ENCODE measurements around the gene BRD1.
"Not testable (repeated sequence)": the region's sequence is repeated elsewhere in the genome, so short reads cannot be mapped to it uniquely, and the experiment has no call there.

BRD1 gene

DNA sequence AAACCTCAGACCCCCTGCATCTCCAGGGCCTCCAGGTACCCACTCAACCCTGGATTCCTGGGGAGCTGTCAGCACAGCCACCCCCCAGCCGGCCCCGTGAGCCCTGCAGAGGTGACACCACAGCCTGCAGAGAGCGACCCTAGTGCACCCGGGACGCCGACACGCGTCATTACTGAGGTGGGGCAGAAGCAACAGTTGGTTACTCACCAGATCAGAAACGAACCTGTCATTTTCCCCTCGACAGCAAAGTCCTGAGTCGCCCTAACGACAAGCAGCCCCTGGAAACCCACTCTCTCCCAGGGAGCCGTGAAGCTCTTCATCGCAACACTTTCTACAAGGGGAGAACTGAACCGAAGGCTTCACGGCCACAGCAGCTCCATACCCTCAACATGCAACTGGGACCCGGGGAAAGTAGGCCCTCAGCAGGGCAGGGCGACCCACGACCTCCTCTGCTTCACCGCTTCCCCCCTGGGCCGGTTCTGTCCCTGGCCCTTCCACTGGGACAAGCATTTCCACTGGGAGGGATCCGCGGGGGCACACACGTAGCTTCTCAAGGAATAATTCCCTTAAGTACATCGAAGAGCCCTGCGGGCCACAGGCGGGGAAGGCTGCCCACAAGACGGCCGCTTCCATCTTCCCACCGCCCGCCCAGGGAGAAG, 1.6 kb downstream of the BRD1 start:
- DNase-seq, result peak; percentile 53 to 65

DNA sequence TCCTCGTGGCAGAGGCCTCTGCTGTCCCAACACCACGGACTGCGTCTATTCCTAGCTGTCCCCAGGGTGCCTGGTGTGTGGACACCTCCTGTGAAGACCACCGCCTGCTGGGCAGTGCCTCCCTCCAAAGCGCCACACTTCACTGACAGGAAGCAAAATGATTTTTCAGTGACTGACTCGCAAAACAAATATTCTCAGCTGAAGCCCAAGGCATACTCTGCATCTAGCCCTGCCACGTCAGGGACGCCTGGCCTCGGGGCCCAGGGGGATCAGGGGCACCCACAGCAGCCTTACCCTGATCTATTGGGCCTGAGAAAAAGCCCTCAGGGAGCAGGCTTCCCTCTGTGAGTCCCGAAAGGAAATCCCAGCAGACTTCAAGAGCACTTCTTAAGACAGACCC, 2.2 kb downstream of the BRD1 start:
- DNase-seq, result no peak

DNA sequence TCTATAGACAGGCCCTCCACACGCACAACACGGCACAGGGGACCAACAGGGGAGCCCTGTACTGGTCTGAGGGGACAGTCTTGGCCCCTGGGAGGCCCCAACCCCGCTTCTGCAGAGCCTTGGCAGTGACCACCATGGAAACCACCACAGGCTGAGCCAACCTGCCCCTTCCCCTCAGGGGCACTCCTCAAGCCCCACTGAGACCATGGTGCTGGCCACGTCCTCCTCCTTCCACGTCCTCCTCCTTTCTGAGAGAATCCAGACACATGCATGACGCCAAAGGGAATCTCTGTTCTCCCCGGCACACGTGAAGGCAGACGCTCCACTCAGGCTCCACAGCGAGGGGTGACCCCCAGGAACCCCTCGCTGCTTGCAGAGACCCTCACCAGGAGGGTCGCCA, 2.7 kb downstream of the BRD1 start:
- no peak for DNase-seq

DNA sequence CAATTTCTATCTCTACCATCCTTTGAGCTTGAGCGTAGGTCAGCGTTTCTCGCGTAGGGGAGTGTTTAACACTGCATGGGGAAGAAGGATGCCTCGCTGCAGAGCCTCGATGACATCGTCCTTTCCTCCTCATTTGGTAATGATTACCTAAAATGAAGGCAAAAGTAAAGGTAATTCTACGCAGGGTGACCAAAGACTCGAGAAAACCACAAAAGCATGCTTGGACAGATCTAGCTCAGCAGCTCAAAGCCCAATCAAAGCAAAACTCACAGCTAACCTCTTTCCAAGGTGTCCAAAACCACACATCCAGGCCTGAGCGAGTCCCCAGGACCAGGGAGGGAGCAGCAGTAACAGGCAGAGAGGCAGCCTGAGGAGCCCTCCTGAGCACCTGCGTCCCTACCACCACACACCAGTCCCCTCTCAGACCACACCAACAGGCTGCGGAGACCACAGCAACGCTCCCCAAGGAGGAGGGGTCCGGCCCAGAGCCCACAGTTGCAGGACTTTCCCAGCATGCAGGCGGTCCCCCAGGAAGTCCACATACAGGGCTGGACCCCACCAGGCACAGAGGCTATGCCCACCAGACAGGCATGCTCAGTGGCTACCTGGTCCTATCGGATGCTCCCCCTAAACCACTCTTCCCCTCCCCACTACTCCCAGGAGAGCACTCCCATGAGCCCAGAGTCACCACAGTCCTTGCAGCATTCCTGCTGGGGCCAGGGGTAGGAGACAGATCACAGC, 3.3 kb downstream of the BRD1 start:
- DNase-seq, result no peak

DNA sequence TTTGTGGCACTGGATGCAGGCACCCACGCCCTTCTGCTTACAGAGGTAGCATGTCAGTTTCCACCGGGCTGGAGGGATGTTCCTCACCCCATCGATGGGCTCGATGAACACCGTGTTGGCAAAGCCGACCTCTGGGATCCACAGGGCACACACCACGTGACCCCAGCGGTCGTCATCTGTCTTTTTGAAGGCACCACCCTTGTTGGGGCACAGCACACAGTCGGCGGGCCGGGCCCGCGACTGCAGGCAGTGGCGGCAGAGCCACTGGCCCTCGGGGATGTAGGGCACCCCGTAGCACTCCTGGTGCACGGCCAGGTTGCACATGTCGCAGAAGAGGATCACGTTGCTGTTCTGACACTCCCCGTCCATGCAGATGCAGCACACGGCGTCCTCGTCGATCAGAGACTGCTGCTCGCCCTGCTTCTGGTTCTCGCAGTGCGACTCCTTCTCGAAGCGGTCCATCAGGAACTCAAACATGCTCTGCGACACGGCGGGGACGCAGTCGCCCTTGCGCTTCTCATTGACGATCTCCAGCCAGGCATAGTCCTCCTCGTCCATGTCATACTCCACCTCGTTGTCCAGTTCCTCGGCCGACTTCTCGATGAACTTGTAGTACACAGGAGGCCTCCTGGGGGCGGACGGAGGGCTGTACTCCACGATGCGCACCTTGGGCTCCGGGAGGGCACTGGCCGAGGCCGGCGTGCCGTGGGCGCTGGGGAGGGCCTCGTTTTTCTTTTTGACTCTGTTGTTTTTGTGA, 4.2 kb downstream of the BRD1 start:
- no peak for DNase-seq

DNA sequence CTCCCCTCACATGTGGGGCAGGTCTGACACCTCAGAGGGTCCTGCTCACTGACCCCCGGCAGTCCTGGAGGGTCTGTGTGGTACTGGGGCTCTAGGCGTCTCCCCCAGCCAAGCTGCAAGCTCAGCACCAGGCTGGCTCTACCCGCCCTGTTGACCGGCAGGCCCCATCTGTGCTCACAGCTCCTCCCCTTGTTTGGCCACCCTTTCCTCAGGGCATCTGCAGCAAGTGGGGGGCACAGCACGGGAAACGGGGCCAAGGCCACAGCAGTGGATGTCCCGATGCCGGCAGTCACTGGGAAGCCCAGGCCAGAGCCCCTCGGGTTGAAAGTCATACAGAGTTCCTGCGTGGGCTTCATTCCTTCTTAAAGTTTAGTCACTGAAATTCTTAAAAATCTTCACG, 5.9 kb downstream of the BRD1 start:
- not testable (repeated sequence) for DNase-seq

DNA sequence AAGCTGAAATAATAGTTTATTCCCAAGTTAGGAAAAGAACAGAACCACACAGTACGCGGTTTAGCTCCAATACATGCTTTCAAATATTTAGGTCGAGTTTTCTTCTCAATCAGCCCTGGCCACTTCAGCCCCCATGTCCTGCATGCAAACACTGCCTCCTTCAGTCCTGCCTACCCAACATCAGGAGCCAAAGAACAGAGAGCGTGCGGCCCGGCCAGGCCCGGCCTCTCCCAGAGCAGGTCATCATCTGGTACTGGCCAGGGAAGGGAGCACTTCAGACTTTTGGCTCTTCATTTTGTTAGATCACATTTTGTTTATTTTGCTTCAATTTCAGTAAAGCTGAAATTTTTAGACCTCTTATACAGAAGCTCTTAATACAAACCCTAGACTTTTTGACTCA, 6.7 kb downstream of the BRD1 start:
- DNase-seq, result no peak

DNA sequence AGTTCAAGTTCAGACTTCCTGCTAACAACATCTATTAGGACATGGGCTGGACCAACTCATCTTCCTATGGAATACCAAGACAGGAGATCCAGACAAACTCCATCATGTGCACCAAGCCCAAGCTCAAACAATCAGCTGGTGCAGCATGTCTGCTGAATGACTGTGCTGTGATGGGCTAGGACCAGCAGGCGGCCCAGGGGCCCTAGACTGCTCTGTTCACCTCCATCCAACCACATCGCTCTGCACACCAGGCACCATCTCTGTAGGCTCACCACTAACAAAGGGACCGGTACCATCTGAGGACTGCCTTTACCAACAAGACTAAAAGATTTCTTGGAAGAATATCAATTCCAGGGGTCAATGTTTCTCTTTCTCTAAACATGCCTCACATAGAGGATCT, 10.3 kb downstream of the BRD1 start:
- no peak for DNase-seq

DNA sequence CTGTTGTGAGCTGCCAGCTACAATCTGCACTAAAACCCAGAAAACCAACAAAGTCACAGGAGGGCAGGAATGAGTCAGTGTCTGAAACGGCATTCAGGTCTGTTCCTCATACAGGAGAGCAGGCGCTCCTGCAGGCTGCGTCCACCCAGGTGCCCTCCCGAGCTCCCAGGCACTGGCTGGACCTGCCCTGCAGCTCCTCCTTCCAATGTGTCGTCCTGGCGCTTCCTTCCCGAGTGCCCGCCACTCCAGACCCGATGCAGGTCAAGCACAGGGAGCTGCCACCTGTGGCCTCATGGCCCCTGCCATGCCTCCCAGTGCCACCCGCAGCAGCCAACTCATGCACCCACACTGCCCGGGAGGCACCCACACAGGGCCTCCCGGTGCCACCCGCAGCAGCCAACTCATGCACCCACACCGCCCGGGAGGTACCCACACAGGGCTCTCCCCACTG, 12.0 kb downstream of the BRD1 start:
- DNase-seq, result no peak

DNA sequence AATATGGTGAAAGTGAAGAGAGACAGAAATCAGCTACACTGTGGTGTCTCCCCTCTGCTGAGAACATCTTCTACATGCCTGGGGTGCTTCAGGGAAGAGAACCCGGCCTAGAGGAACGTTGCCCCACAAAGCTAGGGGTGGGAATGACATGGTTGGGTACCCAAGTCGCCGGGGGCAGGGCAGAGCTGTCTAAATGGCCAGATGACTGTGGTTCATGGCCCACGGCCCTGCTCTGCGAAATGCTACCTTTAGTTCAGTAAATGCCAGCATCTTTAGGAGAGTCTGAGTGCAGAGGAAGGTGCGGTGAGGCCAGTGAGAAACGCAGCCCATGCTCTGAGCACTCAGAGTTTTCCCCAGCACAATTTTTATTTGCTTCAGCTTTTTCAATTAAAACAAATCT, 12.8 kb downstream of the BRD1 start:
- DNase-seq, result no peak

DNA sequence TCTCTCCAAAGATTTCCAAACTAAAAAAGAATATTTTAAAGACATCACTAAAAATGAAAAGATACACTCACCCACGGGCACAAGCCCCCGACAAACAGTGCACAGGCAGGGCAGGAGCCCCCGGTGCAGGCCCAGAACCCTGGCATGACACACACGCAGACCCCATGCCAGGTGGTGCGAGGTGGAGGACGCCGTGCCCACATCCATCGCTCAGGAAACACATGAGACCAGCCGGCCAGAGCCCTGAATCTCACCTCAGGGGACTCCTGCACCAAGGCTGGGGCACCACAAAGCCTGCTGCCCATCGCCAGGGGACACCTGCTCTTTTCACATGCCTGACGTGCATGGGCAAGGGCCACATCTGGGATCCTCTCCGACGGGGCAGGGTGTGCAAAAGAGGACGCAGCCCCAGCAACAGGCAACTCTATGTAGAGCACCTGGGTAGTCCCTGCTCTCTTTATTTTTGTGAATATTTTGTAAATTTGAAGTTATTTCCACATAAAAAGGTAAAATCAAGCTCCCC, 13.4 kb downstream of the BRD1 start:
- no peak for DNase-seq

DNA sequence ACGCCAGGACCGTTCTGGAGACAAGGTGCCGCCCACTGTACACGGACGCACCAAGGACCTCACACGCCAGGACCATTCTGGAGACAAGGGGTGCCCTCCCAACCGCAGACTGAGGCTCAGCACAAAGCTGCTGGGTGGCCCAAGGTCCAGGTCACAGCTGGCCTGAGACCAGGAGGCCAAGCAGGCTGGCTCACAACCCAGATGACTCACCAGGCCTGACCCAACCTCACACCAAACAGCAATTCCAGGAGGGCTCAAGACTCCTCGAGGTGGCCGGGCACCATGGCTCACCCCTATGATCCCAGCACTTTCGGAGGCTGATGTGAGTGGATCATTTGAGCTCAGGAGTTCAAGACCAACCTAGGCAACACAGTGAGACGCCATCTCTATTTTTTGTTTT, 14.8 kb downstream of the BRD1 start:
- no peak for DNase-seq

DNA sequence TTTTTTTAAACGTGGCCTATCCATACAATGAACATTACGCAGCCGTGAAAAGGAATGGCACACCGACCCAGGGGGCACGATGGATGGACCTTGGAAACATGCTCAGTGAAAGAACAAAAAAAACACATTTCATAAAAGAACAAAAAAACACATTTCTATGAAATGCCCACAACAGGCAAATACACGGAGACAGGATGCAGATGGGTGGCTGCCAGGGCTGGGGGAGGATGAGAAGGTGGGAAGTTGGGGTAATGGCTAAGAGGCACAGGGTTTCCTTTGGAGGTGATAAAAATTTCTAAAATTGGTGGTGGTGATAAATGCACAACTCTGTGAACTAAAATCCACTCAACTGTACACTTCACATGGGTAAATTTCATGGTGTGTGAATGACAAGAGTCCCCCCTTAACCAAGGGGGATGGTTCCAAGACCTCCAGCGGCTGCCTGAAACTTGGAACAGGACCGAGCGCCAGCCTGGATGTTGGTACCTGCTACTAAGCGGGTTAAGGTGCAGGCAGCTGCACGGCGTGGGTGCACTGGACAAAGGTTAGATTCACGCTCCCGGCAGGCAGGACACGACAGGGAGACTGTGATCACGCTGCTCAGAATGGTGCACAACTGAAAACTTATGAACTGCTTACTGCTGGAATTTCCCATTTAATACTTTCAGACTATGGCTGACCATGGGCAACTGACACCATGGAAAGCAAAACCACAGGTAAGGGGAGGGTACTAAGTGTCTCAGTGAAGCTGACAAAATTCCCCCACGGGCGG, 16.5 kb downstream of the BRD1 start:
- no peak for DNase-seq

DNA sequence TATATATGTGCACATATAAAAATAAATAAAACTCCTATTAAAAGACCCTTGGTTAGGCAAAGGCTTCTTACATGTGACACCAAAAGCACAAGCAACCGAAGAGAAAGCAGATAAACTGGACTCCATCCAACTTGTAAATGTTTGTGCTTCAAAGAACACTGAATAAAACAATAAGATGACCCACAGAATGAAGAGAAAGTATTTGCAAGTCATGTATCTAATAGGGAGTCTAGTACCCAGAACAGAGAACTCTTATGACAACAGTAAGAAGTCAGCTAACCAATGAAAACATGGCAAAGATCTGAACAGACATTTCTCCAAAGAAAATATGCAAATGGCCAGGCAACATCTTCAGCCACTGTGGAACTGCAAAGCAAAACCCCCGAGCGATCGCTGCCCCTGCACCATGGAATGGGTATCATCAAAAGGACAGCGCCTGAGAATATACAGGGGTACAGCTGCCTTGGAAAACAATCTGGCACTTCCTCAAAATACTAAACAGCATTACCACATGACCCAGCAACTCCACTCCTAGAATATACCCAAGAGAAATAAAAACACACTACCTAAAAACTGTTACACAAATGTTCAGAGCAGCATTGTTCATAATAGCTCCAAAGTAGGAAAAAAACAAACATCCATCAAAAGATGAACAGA, 17.2 kb downstream of the BRD1 start:
- DNase-seq, result no peak

DNA sequence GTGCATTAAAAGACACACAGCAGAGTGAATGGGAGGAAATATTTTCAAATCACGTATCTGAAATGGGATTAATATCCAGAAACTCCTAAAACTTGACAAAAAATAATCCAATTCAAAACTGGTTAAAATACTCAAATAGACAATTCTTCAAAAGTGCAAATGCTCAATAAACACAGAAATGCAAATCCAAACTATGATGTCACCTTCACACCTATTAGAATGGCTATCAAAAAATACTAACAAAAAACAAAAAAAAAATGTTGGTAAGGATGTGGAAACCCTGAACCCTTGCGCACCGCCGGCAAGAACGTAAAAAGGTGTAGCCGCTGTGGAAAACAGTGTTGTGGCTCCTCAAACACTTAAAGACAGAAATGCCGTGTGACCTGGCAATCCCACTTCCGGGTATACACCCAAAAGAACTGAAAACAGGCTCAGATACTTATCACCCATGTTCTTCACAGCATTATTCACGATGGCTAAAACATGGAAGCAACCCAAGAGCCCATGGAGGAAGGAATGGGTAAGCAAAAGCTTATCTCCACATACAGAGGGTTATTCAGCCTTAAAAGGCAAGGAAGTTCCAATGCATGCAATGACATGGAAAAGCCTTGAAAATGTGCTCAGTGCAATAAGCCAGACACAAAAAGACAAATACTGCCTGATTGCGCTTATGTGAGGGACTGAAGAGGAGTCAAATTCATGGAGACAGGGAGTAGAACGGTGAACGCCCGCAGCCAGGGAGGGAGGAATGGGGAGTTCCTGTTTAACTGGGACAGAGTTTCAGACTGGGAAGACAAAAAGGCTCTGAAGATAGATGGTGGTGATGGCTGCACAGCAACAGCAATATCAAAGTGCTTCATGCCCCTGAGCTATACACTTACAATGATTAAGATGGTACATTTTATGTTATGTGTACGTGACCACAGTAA, 19.6 kb downstream of the BRD1 start:
- peak; percentile 28 to 62 for DNase-seq

DNA sequence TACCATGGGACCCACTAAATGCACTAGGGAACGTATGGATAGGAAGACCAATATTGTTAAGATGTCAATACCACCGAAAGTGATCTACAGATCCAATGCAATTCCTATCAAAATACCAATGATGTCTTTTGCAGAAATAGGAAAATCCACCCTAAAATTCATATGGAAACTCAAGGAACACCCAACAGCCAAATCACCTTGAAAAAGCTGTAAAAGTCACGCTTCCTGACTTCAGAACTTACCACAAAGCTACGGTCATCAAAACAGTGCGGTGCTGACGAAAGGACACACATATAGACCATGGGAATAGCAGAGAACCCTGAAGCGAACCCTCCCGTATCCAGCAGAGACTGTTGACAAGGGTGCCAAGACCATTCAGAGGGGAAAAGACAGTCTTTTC, 20.5 kb downstream of the BRD1 start:
- DNase-seq, result no peak

DNA sequence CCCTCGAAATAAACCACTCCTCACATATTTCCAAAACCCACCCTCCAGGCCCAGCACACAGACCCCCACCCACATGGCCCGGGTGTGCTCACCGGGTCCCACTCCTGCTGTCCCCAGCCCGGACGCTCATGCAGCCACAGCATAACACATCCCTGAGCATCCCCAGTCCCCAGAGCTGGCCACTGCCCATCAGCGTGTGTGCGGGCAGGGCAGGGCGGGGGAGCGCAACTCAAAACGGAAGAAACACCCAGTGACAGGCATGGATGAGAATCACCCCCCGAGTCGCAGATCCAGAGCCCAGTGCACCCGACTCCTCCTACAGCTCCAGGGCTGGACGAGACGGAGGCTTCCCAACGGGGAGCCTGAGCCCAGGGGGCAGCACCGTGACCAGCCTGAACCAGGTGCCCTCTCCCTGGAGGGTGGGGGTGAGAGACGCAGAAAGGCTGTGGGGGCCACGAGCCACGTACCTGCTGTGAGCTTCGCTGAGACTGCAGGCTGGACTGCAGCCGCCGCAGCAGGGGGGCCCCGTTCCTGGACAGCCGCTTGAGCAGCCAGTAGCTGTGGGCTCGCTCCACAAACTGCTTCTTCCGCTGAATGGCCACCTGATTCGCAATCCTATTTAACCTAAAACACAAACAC, 23.8 kb downstream of the BRD1 start:
- no peak for DNase-seq

DNA sequence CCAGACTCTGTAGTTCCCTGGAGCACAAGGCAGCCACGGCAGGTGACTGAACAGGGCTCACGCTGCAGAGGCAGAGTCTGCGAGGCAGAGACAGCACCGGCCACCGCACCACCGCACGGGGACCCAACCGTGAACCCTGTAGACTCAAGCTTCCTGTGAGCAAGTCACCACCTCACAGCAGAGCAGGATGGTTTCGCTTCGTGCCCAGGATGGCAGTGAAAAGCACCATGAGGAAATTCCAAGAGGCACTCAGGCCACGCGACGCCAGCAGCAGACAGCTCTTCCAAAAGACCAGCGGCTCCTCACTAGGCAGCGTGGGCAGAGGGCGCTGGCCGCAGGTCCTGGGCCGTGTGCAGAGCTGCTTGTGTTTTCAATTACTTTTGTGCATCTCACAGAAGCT, 24.5 kb downstream of the BRD1 start:
- no peak for DNase-seq

DNA sequence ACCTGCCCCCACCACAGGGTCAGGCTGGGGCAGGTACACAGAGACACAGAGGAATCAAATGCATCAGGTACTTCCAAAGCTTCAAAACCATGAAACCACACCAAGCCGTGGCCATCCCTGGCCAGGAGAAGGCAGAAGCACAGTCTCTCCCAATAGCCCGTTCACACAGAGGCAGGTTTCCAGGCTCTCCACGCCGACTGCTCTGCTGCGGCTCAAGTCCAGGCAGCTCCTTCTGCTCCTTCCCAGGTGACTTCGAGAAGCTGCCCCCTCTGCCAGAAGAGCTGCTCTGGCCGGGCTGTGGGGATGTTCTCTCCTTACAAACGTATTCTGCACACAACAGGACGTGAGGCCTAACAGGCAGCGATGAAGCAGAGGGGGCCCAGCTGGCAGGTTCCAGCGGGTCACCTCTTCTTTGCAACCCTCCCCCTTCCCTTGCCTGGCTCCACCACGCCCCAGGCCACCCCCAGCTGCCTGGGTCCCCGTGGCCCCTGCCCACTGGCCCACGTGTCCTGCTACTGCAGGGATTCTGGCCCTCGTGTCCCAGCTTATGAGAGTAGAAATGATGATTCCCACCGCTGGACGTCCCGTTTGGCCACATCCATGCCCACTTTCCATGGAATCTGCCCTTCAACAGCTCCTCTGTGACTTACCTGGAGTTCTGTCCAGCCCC, 26.1 kb downstream of the BRD1 start:
- DNase-seq, result no peak
